ENCODE results near the gene LPXN.

Gene LPXN

GRCh38 chr11:58608331-58608730, 32.7 kb upstream of the LPXN start:
- Histone ChIP-seq H3K27ac (ENCODE audit: poor library complexity, severe bottlenecking) (no peak overlapping the region), H3K27me3 (ENCODE audit: insufficient read depth, poor library complexity, severe bottlenecking) (no peaks in the 10 kb centered on the region), H3K9me3 (ENCODE audit: severe bottlenecking) (no peaks in the 10 kb centered on the region), H3K4me1 (ENCODE audit: insufficient read depth, poor library complexity, severe bottlenecking) (peaks cover 4% of the 10 kb centered on the region), H3K4me3 (ENCODE audit: severe bottlenecking) (no peak overlapping the region), H3K36me3 (ENCODE audit: low read depth) (peaks cover 54% of the 10 kb centered on the region)
- ATAC-seq (ENCODE audit: low read depth) = no peak
- DNase-seq (ENCODE audit: low spot score) = no peak
- TF ChIP-seq, protein P1, sequence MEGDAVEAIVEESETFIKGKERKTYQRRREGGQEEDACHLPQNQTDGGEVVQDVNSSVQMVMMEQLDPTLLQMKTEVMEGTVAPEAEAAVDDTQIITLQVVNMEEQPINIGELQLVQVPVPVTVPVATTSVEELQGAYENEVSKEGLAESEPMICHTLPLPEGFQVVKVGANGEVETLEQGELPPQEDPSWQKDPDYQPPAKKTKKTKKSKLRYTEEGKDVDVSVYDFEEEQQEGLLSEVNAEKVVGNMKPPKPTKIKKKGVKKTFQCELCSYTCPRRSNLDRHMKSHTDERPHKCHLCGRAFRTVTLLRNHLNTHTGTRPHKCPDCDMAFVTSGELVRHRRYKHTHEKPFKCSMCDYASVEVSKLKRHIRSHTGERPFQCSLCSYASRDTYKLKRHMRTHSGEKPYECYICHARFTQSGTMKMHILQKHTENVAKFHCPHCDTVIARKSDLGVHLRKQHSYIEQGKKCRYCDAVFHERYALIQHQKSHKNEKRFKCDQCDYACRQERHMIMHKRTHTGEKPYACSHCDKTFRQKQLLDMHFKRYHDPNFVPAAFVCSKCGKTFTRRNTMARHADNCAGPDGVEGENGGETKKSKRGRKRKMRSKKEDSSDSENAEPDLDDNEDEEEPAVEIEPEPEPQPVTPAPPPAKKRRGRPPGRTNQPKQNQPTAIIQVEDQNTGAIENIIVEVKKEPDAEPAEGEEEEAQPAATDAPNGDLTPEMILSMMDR (IDR thresholded peaks at IDR 0.05; ENCODE audit: poor library complexity, severe bottlenecking) = no peak

DNA sequence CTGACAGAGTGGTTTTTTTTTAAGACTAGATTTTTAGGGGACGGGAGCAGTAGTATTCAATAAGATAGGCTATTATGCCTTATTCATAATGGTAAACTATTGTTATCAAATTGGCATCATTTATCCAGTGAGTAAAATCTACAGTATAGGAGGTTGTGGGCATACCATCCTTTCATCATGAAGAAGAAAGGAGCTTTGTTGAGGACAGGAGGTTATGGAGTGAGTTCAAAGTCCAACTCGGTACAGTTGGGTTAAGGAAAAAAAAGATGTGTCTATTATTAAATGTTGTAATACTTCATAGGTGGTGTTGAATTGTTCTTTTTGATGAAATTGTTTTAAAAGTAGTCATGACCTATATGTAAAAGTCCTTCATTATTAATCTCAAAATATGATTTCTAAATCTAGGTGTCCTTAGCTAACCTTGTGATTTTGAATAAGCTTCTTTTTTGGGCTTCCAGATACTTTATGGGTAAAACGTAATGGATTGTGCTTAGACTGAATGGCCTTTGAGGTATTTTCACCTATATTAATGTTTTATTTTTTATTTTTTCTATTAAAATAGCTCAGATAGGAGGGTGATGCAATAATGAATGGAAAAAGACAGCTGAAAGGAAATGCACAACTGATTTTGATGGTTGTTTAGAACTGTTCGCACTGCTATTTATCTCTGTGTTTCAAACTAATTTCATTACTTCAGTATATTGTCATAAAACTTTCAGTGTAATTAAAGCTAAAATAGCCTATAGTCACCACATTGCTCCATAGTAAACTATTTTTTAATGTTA, 31.5 kb upstream of the LPXN start:
- TF ChIP-seq, protein P1 (IDR thresholded peaks at IDR 0.05; ENCODE audit: poor library complexity, severe bottlenecking) = no peak

DNA sequence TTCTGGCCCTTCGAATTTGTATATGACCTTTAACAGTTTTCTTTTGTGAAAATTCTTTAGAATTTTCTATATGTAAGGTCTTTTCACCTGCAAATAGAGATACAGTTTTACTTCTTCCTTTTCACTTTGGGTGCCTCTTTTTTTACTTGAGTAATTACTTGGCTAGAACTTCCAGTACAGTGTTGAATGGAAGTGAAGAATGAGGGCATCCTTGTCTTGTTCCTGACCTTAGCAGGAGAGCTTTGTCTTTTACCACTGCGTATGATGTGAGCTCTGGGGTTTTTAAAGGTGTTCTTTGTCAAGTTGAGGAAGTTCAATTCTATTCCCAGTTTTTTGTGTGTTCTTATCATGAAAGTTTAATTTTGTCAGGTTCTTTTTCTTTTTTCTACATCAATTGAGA, 24.9 kb upstream of the LPXN start:
- DNase-seq (ENCODE audit: low spot score) (no peak), ATAC-seq (ENCODE audit: low read depth) (no peak)
- no peak overlapping the region for H3K27ac ChIP-seq (ENCODE audit: poor library complexity, severe bottlenecking)
- TF ChIP-seq, protein P1 (IDR thresholded peaks at IDR 0.05; ENCODE audit: poor library complexity, severe bottlenecking) = no peak
- H3K36me3 ChIP-seq (ENCODE audit: low read depth) = peaks cover 45% of the 10 kb centered on the region
- no peaks in the 10 kb centered on the region for H3K9me3 ChIP-seq (ENCODE audit: severe bottlenecking)
- peaks cover 4% of the 10 kb centered on the region for H3K4me1 ChIP-seq (ENCODE audit: insufficient read depth, poor library complexity, severe bottlenecking)
- H3K27me3 ChIP-seq (ENCODE audit: insufficient read depth, poor library complexity, severe bottlenecking) = no peaks in the 10 kb centered on the region
- no peak overlapping the region for H3K4me3 ChIP-seq (ENCODE audit: severe bottlenecking)

More for the DNA sequence above, 31.5 kb upstream of the LPXN start:
- DNase-seq (ENCODE audit: low spot score) (no peak), ATAC-seq (ENCODE audit: low read depth) (no peak)
- no peaks in the 10 kb centered on the region for H3K9me3 ChIP-seq (ENCODE audit: severe bottlenecking)
- no peaks in the 10 kb centered on the region for H3K27me3 ChIP-seq (ENCODE audit: insufficient read depth, poor library complexity, severe bottlenecking)
- peaks cover 52% of the 10 kb centered on the region for H3K36me3 ChIP-seq (ENCODE audit: low read depth)
- no peak overlapping the region for H3K4me3 ChIP-seq (ENCODE audit: severe bottlenecking)
- H3K27ac ChIP-seq (ENCODE audit: poor library complexity, severe bottlenecking) = no peak overlapping the region
- H3K4me1 ChIP-seq (ENCODE audit: insufficient read depth, poor library complexity, severe bottlenecking) = peaks cover 4% of the 10 kb centered on the region

DNA sequence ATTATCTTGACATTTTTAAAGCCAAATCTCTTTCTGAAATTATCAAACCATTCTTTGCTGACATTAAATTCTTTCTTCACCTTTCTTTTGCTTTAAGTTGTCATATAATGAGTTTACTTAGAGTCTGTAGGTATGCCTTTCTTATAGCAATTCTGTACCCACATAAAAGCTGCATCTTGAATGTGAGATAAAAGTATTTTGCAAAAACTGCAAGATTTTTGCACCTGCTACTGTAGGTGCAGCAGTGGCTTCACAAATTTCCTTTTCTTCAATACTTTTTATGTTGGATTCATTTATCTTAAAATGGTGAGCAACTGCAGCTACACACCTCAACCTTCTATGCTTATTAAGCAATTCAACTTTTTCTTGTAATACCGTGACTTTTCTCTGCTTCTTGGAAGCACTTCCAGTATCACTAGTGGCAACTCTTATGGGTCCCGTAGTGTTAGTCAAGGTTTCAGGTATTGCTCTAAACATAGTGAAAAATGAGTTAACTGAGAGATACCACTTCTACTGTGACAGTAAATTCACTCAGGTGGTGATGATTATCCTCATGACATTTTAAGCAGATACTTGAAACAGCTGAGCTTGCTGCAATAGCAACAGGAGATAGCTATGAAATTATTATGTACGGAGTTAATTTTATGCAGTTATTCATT, 22.0 kb upstream of the LPXN start:
- DNase-seq (ENCODE audit: low spot score) (no peak), ATAC-seq (ENCODE audit: low read depth) (no peak)
- Histone ChIP-seq H3K9me3 (ENCODE audit: severe bottlenecking) (no peaks in the 10 kb centered on the region), H3K27ac (ENCODE audit: poor library complexity, severe bottlenecking) (no peak overlapping the region), H3K4me1 (ENCODE audit: insufficient read depth, poor library complexity, severe bottlenecking) (peaks cover 4% of the 10 kb centered on the region), H3K4me3 (ENCODE audit: severe bottlenecking) (no peak overlapping the region), H3K36me3 (ENCODE audit: low read depth) (peaks cover 56% of the 10 kb centered on the region), H3K27me3 (ENCODE audit: insufficient read depth, poor library complexity, severe bottlenecking) (no peaks in the 10 kb centered on the region)
- TF ChIP-seq, protein P1 (IDR thresholded peaks at IDR 0.05; ENCODE audit: poor library complexity, severe bottlenecking) = no peak

- DNase-seq (ENCODE audit: low spot score) = no peak
- H3K27me3 ChIP-seq (ENCODE audit: insufficient read depth, poor library complexity, severe bottlenecking) = no peaks in the 10 kb centered on the region
- no peak overlapping the region for H3K4me3 ChIP-seq (ENCODE audit: severe bottlenecking)
- TF ChIP-seq, protein P1 (IDR thresholded peaks at IDR 0.05; ENCODE audit: poor library complexity, severe bottlenecking) = no peak
- no peak for ATAC-seq (ENCODE audit: low read depth)
- H3K4me1 ChIP-seq (ENCODE audit: insufficient read depth, poor library complexity, severe bottlenecking) = peaks cover 6% of the 10 kb centered on the region
- H3K27ac ChIP-seq (ENCODE audit: poor library complexity, severe bottlenecking) = no peak overlapping the region
- peaks cover 54% of the 10 kb centered on the region for H3K36me3 ChIP-seq (ENCODE audit: low read depth)
- H3K9me3 ChIP-seq (ENCODE audit: severe bottlenecking) = no peaks in the 10 kb centered on the region
Observed at GRCh38 chr11:58596621-58597020, 21.0 kb upstream of the LPXN start.
